Stimulated activated CD8-positive, alpha-beta memory T cell treated with anti-CD3 and anti-CD28 coated beads, Interleukin-12 subunit alpha, Interleukin-12 subunit beta, amount 100 ng/mL, for 1 hour (primary cell): ENCODE data around the gene MEF2D.

Experiments
- DNase-seq: peaks from one replicate; pipeline ENCODE4 v3.0.0-alpha.2; 2020; ENCODE audit warnings: low read depth

Gene MEF2D

DNA sequence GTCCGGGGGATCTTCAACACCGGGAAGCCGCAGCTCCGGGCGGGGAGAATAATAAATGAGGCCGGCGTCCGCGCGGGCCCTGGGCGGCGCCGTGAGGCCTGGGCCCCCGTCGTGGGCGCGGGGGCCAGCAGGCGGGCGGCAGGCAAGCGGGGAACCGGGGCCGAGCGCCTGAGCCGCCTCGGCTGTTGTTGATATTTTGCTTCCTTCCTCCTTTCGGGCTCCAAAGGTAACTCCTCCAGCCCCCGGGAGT is at the start of gene MEF2D:
TSS of gene MEF2D (minus strand) at position 233 of the 250 bp plus-strand sequence. CDS start 17,483 bp downstream, outside the sequence.
- DNase-seq = no peak

DNA sequence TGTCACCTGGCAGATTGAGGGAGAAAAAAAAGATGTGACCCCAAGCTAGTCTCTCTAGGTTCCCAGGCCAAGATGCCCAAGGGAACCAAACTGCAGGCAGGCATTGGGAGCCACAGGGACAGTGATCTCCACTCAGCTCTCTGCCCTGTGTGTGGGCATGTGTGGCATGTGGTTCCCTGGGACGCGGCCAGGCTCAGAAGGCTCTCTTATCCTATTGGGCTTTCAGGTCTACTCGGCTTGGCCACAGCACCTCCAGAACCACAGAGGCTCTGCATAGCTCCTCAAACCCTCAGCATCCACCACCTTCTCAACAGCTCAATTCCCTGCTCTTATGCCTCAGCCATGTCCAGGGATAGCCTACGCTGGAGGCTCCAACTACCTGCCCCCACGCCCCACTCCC is 49.8 kb upstream of the MEF2D start:
- no peak for DNase-seq

DNA sequence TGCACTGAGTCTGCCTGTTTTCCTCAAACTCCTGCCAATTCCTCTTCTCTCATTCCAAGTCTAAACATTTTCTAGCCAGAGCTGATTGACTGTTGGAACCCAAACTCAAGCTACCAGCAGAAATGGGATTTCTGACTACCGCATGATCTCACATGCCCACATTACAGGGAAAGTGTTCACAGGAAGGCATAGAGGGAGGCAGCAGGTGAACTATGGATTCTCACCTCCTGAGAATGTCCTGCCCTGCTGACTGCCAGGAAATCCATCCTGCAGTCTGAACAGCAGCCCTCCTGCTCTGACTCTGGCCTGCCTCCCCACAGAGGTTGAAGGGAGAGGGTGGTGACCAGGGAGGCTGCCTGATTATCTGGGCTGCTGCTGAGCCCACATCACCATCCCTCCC is 49.3 kb upstream of the MEF2D start:
- DNase-seq = no peak

DNA sequence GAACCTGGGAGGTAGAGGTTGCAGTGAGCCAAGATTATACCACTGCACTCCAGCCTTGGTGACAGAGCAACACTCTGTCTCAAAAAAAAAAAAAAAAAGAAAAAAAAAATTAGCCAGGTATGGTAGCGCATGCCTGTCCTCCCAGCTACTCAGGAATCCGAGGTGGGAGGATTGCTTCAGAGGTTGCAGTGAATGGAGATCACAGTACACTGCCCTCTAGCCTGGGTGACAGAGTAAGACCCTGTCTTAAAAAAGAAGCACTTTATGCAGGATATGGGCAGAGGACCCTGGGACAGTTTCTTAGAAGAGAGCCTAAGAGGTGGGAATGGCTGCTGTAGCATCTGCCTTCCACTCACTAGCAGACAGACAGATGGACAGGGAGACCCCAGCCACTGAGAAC is 48.8 kb upstream of the MEF2D start:
- no peak for DNase-seq

DNA sequence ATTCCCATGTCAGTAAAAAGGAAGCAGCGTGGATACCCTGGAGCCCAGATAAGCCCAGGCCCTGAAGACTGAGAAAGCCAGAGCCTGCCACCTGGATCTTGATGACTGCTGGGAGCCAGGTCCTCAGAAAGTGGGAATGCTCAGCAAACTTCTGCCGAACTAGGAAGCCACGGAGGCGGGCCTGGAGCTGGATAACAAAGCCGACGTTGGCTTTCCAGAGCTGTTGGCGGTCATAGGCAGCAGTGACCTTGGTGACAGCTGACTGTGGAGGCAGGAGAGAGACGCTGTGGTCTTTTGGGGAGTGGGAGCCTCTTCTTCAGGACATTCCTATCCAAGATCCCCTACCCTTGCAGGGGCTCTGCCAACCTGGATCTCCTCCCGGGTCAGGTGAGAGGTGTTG is 47.4 kb upstream of the MEF2D start:
- DNase-seq = no peak

DNA sequence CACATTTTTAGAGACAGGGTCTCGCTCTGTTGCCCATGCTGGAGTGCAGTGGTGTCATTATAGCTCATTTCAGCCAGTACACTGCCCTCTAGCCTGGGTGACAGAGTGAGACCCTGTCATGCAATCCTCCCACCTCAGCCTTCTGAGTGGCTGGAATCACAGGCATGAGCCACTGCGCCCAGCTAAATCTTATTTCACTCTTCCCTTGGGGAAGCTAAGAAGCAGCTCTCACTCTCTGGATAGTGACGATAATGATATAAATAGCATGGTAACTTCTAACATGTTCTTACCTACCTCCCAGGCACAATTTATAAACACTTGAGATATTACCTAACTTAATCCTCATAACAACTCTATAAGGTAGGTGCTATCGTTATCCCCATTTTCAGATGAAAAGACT is 46.9 kb upstream of the MEF2D start:
- no peak for DNase-seq

DNA sequence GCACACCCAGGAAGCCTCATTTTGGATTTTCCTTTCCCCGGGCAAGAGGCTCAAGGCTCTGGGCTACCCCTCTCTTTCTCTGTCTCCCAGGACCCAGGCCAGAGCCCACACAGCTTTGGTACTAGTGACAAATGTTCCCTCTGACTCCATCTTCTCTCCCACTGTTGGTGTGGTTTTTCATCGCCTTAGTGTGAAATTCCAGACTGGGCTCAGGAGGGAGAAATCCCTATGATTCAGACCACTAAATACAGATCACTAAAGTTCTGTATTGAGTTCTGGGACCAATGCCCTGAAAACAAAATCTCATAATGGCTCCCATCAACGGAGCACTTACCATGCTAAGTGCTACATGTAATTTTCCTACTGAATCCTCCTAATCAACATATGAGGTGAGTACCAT is 45.7 kb upstream of the MEF2D start:
- DNase-seq = no peak

DNA sequence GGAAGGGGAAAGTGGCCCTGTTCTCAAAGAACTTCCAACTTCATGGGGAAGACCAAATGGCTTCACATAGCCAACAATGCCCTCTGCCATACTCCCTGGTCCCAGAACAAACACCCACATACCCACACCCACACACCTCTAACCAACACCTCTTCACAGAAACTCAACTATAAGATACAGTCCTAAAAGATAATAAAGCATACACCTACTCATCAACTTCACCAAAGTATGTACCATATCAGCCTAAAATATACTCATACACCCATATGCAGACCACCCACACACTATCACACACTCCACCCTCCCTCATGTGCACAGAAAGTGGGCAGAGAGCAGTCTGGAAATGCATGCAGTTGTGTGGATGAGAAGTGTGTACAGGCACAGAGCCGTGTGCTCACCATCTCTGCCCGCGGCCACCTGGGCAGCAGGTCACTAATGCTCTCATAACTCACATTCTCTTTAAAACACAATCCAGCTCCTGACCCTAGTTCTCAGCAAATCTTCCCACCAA is 44.1 kb upstream of the MEF2D start:
- DNase-seq = no peak

DNA sequence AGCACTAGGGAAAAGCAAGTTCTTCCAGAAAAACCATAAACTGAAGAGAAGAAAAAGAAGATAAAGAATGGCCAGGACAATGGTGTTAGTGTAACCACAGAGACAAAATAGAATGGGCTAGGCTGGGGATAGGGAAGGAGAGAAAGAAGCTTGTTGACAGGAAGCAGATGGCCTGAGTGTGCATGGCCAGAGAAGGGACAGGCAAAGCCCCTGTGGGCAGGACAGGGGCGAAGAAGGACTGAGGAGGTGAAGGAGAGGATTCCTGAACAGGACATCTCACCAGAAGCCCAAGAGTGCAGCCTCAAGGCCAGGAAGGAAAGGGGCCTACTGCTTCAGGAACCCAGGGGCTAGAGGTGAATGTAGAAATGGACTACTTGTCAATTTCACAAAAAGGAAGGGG is 42.5 kb upstream of the MEF2D start:
- no peak for DNase-seq

DNA sequence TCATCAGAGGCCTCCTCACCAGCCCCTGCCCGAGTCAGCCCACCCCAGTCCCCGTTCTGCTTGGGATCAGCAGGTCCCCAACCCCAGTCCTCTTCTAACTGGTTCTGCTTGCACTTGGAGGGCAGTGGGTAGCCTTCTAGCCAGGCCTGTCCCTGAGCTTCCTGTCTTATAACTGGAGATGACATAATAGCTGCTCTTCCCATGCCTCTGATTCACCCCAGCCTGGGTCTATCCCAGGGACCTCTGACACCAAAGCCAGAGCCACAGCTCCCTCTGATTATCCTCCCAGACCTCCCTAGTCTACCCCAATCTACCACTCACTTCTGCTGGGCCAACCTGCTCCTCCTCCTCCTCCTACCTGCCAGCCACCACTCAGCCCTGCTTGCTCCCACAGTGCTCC is 40.4 kb upstream of the MEF2D start:
- no peak for DNase-seq

DNA sequence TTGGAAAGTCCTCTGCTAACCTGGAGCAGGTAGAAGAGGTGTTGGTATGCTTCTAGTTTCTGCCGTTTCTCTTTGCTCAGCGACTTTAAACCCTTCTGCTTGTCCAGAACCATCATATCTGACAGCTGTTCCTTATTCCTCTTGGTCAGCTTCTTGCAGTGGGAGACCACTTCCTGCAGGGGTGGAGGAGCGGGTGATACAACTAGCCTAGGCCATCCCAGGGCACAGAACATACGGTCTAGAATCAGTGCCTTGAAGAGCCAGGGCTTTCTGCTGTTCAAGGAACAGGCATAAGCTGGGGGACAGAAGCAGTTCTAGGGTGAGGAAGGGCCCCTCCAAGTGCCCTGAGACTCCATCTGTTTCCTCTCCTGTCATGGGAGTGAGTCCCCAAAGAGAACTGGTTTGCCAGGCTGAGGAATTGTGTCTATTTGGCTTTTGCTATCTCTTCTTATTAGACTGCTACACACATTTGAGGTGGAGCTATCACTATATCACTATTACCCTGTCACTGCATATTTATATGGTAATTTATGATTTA is 39.3 kb upstream of the MEF2D start:
- DNase-seq = no peak

DNA sequence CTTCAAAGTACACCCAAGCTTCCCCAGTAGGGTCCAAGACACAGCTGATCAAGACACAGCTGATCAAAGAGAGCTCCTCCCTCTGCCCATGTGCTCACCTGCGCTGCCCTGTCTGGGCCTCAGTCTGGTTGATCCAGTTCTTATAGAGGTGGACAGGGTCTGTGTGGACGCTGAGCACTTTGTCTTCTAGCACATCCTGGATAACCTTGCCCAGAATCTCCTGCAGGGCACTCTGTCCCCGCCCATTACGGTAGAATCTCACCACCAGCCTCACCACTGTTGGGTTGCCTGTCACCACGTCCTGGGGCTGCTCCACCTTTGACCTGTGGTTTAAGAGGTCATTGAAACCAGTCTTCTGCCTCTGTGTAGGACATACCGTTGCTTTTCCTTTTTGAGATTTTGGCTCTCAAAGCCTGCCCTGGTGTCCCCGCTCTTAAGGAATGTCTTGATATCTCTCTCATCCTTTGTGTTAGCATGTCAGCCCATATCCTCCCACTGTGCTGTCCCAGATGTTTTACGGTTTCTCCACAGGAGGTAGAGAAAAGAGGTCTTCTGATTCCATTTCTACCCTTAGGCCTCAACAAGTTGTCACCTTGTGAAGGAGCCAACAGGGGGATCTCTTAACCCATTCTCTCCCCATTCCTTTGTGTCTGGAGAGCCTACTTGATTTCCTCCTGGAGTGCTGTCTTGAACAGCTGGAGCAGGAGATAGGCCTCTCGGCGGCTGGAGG is 38.3 kb upstream of the MEF2D start:
- no peak for DNase-seq

DNA sequence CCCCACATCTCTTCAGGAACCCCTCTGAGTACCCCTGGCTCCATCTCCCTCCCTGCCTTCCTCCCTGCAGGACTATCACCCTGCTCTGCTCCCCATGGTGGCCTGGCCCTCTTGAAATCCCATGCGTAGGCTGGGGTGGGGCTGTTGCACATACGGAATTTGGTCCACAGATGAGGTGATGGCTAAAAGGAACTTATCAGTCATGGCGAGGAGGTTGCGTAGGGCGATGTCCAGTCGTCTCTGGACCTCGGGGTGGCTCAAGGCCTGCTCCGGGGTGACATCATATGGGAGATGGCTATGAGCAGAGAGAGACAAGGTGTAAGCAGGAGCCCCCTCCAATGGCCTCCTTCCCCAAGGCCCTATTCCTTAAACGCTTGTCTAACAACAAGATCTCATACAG is 36.5 kb upstream of the MEF2D start:
- DNase-seq = no peak

DNA sequence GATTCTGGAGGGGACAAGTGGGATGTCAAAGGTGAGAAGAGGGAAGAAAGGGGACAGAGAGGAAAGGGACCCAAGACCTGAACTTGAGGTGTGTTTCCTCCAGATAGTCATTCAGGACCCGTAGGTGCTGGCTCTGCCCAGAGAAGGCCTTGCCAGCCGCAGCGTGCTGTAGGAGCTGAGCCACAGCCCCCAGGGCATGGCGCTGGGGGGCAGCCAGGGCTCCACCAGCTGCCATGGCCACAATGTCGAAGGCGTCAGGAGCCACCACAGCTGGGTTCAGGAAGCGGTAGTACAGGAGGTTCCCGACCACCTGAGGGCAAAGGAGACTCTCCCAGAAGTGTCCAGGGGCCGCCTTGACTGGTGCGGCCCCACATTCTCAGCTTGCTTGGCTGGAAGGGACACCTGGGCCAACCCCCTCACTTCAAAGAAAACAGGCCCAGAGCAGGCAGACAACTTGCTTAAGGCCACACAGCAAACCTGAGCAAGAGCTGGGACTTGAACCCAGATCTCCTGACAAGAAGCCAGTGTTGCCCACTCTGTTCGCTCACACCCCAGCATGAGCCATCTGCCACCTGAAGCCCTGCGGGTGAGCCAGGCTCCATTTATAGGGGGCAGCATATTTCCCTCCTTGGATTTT is 34.0 kb upstream of the MEF2D start:
- DNase-seq = no peak

DNA sequence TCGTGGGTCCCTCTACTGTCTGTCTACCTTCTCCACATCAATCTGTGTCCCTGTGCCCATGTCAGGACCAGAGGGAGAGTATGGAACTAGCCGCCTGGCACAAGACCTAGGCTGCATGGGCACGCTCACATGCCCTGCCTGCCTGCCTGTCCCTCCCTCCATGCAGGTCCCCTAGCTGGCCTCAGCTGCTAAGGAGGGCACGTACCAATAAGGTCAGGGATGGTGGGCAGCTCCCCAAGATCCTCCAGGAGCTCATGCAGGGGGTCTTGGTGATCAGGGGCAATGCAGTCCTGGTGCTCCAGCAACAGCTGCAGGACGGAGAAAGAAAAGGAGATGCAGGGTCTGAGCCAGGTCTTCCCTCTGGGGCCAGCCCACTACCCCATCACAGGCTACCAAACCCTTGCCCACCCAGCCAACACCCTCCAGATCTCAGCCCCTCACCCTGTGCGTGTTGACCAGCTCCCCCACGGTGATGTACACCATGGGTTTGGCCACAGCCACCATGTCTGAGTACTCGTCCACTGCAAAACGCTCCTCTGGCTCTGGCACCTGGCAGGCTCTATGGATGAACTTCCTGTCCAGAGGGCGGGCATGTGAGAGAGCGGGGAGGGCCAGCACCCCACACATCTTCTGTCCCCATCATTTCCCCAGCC is 33.1 kb upstream of the MEF2D start:
- no peak for DNase-seq

DNA sequence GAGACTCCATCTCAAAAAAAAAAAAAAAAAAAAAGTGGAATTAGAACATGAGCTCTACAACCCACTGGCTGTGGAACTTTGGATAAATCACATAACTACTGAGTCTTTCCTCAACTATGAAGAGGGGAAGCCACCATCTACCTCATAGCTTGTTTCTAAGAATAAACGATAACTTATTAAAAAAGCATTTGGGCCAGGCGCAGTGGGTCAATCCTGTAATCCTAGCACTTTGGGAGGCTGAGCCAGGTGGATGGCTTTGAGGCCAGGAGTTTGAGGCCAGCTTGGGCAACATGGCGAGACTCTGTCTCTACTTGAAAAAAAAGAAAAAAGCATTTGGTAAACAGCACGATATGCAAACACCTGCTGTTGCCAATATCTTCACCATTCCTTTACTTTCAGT is 31.8 kb upstream of the MEF2D start:
- no peak for DNase-seq

DNA sequence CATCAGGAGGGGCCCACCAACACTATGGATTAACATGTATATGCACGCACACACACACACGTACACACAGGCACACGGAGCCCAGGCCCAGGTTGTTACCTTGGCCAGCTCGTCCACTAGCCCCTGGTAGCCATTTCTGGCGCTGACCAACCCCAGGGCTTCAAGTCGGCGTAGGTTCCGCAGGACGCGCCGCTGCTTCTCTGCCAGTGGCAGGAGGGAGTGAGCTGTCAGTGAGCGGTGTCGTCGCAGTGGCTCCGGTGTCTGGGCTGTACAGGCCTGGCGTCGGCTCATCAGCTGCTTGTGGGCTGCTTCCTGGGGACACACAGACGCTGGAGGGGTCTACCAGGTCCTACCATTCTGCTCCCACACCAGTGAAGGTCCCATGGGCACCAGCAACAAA is 29.4 kb upstream of the MEF2D start:
- no peak for DNase-seq

DNA sequence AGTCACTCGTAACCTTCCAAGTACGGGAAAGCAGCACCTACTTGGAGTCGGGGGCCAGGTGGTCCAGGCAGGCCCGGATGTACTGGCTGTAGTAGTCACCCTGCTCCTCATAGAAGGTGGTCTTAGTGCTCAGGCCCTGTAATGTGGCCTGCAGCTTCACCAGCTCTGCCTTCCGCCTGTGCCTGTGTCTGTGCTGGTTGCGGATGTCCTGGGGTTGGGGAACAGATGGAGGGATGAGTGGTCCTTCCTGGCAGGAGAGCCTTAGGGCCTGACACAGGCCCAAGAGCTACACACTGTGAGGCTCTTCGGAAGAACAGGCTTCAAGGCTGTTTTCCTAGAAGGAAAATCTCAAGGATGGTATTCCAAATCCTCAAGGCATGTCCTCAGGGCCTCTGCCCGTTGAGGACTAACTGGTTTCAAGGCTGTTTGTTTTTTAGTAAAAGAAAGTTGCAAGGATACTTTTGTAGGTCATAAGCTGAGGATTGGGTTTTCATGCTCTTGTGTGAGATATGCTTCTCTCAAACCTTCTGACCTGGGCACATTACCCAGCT is 28.4 kb upstream of the MEF2D start:
- DNase-seq = no peak

DNA sequence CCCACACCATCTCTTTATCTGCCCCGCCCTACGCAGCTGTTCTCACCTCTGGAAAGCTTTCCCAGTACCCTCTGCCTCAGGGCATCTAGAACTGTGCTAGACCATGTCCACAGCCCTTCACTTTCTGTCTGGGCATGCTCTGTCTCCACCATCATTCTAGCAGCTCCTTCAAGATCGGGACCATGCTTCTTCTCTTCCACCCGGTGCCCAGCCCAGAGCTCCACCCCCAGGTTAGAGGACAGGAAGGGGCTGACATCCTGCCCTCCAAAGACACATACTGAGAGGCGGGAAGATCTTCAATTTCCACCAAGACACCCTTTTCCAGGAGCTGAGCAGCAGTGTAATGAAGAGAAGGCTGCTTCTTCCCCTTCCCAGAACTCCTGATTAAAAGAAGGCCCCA is 27.7 kb upstream of the MEF2D start:
- no peak for DNase-seq

DNA sequence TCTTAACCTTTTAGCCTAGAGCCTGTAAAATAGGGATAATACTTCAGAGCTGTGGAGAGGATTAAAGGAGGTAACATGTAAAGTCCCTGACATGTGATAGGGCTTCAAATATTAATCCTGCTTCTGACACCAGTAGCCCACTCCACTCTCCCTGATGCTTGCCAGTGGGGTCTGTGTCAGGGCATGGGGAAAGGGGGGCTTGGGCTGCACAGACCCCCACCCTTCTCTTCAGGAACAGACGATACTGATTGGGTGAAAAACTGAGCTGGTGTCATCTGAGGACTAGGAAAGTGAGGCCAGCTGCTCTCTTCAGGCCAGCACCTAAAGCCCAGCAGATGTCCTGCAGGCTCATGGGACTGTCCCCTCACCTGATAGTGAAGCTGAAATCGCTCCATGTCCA is 27.0 kb upstream of the MEF2D start:
- DNase-seq = no peak

DNA sequence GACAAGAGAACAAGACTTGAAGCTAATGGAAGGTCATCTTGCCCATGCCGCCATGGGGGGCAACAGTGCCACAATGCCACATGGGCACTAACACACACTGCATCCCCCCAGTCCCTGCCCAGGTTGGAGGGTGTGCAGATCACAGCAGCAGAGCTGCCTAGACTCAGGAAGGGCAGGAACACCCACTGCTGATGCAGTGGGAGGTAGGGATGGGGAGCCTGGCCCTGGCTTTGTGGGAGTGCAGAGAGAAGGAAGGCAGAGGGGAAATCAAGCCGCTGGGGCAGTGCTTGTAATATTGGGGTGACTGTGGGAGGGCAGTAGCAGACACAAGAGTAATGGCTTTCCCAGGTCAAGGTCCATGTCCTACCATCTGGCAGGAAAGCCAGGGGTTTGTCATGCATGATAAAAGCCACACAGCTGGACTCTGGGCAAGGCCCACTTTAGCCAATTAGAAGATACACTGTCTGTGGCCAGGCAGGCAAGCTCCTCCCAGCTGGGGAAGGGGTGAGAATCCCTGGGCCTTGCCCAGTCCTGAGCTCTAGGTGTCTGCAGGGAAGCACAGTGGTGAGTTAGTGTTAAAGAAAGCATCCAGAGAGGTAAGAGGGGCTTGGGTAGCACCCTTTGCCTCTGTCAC is 25.4 kb upstream of the MEF2D start:
- no peak for DNase-seq

DNA sequence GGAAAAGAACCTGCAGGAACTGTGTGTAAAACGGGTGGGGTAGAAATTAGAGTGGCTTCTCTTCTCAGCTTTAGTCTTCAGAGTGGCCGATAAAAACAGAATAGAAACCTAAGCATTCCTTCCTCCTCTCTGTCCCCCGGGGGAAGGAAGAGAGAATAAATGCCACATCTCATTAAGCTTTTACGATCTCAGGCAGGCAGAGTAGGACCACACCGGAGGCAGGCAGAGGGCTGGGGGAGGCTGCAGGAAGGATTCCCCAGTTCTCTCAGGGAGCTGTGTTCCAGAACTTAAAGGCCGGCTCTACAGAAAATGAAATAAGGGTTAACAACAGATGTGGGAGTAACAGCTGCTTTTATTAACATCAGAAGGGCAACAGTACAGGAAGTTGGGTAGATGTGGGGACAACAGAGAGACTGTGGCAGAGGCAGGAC is 24.5 kb upstream of the MEF2D start:
- DNase-seq = no peak

DNA sequence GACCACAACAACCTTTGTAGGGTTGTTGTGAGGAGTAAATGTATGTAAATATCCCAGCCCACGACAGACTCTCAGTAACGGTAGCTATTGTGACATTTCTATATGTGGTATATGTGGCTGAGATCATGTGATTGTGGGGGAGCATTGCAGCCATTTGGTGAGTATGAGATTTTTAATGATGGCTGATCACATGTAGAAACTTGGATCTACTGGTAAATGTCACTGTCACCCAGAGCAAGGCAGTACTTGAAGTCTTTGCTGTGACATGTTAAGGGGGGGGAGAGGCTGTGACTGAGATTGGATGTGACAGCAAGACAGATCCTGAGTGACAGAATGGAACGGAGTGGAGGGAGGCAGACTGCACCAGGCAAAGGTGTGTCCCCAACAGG is 23.9 kb upstream of the MEF2D start:
- DNase-seq = no peak
